Measurements from ENCODE around the gene KLLN. TPM values are rescaled to one million over a fixed set of nuclear protein-coding genes. Genes with fewer than 3 reads are reported as not detected.
A peak's percentile ranks its signal among the peaks of the same experiment; 100 is the strongest.

KLLN gene
- total and polyA plus RNA-seq, 2 of the 8 experiments (the other 6 are each of a cell fraction or from before 2014, with no cell fraction given): 0.24 to 0.73 TPM

GRCh38 chr10:87866412-87866974 lies 3.2 kb upstream of the KLLN start:
- no peak overlapping the region for H2AFZ ChIP-seq (ENCODE audit: low read length)
- peaks cover 23 to 74% of the 10 kb centered on the region in 2 experiments for H3K79me2 ChIP-seq (ENCODE audit: control insufficient read depth in 1 of 2, insufficient read depth in 2 of 2, low read length in 2 of 2)
- no peak overlapping the region for H3K27ac ChIP-seq (ENCODE audit: low read depth, low read length)
- no peaks in the 10 kb centered on the region for H3K27me3 ChIP-seq (replicated peaks in 1 of 4; ENCODE audit: control insufficient read depth in 3 of 4, extremely low read depth in 1 of 4, insufficient read depth in 3 of 4, low read length in 3 of 4)
- H2BK15ac ChIP-seq (ENCODE audit: low read length): no peak overlapping the region
- CTCF ChIA-PET (ENCODE audit: partially characterized antibody): interaction anchor here (0.6 kb wide), 1 partner anchor 764 kb away, joined by 3 read pairs; no protein-coding TSS in a partner anchor
- H4K8ac ChIP-seq (ENCODE audit: extremely low read depth, insufficient read depth, low read length): no peak overlapping the region
- no peaks in the 10 kb centered on the region for H3K79me1 ChIP-seq (ENCODE audit: low read depth, low read length)
- no peak overlapping the region for H4K91ac ChIP-seq (replicated peaks; ENCODE audit: insufficient read length, low read length)
- peaks cover 22% of the 10 kb centered on the region for H3K23me2 ChIP-seq (ENCODE audit: low read depth, low read length)
- no peak overlapping the region for H3K14ac ChIP-seq (ENCODE audit: insufficient read length)
- H4K20me1 ChIP-seq (replicated peaks in 1 of 2; ENCODE audit: control insufficient read depth in 1 of 2, insufficient read depth in 2 of 2, low read length in 2 of 2): peaks cover 11 to 17% of the 10 kb centered on the region in 2 experiments
- POLR2A ChIA-PET (ENCODE audit: partially characterized antibody): no interaction called here
- H4K5ac ChIP-seq (ENCODE audit: insufficient read length, low read depth, low read length): no peak overlapping the region
- H2AK5ac ChIP-seq (ENCODE audit: low read depth, low read length): no peak overlapping the region
- DNase-seq (ENCODE audit: low read depth in 1 of 2, low spot score in 2 of 2) (no peak), FAIRE-seq (no peak)
- peaks cover 0 to 6% (median 0%) of the 10 kb centered on the region in 4 experiments; a peak in 2 of 7 replicates for H3K4me1 ChIP-seq (replicated peaks in 1 of 4; ENCODE audit: control insufficient read depth in 3 of 4, insufficient read depth in 4 of 4, low read length in 3 of 4)
- 81% methylated on average over 3 of the region's 3 CpGs; no CpG with 5 or more reads in 1 of the 2 experiments for WGBS, 2 experiments (ENCODE audit: extremely low coverage in 1 of 2, insufficient coverage in 1 of 2, insufficient read length in 1 of 2, insufficient replicate concordance in 2 of 2, low coverage in 1 of 2, low lambda C conversion rate in 2 of 2, missing lambda C conversion rate in 1 of 2)
- no peak overlapping the region for H3K18ac ChIP-seq (ENCODE audit: extremely low read depth, low read length)
- H2BK20ac ChIP-seq (ENCODE audit: low read length): no peak overlapping the region
- no peak overlapping the region for H2BK120ac ChIP-seq (replicated peaks; ENCODE audit: low read depth, low read length)
- no peaks in the 10 kb centered on the region for H3K9me3 ChIP-seq (ENCODE audit: insufficient read depth in 2 of 2, low read depth in 1 of 2, low read length in 1 of 2)
- peak overlapping the region in 1 of 4 experiments; percentile 58; a peak in 1 of 7 replicates for H3K9ac ChIP-seq (replicated peaks in 1 of 4; ENCODE audit: extremely low read depth in 1 of 4, low read depth in 3 of 4, low read length in 3 of 4)
- H2BK5ac ChIP-seq (ENCODE audit: low read depth, low read length): no peak overlapping the region
- H3K4me3 ChIP-seq (ENCODE audit: extremely low read depth in 1 of 4, insufficient read depth in 2 of 4, low read depth in 3 of 4, low read length in 4 of 4): peak overlapping the region; percentile 23 to 94 (median 84); a peak in 7 of 8 replicates
- H3K36me3 ChIP-seq (ENCODE audit: control insufficient read depth in 2 of 4, insufficient read depth in 4 of 4, low read length in 3 of 4): no peaks in the 10 kb centered on the region; a peak in 1 of 8 replicates
- no peak overlapping the region for H3K23ac ChIP-seq (ENCODE audit: insufficient read length)
- no peak overlapping the region for H3K56ac ChIP-seq (replicated peaks; ENCODE audit: insufficient read length, low read depth, low read length)
- H2BK12ac ChIP-seq (ENCODE audit: low read depth, low read length): no peak overlapping the region
- peak overlapping the region; percentile 72 to 78; a peak in 3 of 4 replicates for H3K4me2 ChIP-seq (ENCODE audit: insufficient read depth in 1 of 2, low read depth in 2 of 2, low read length in 2 of 2)
- no peak overlapping the region for H3K4ac ChIP-seq (replicated peaks; ENCODE audit: insufficient read length, low read depth, low read length)
- TF ChIP-seq ZNF274 (IDR thresholded peaks at IDR 0.05; ENCODE audit: borderline replicate concordance, extremely low read depth, low read length) (no peak), POLR2A (IDR thresholded peaks at IDR 0.05; ENCODE audit: control extremely low read depth in 1 of 2, low read depth in 2 of 2, low read length in 2 of 2) (no peak), SIN3A (conservative IDR thresholded peaks at IDR 0.05 in 1 of 2, IDR thresholded peaks at IDR 0.05 in 1 of 2; ENCODE audit: low read depth in 1 of 2, low read length in 2 of 2) (no peak), CTCF (IDR thresholded peaks at IDR 0.05; ENCODE audit: control extremely low read depth in 1 of 3, insufficient read depth in 1 of 3, low read depth in 1 of 3, low read length in 3 of 3) (no peak), EP300 (IDR thresholded peaks at IDR 0.05; ENCODE audit: borderline replicate concordance in 1 of 2, low read depth in 2 of 2, low read length in 2 of 2) (no peak), TAF1 (IDR thresholded peaks at IDR 0.05; ENCODE audit: low read depth, low read length) (no peak), HDAC6 (IDR thresholded peaks at IDR 0.05; ENCODE audit: low read depth, low read length) (no peak), CHD2 (IDR thresholded peaks at IDR 0.05; ENCODE audit: low read length) (no peak), YY1 (IDR thresholded peaks at IDR 0.05; ENCODE audit: low read depth, low read length) (no peak), TBP (IDR thresholded peaks at IDR 0.05; ENCODE audit: low read depth, low read length) (no peak), KDM5A (IDR thresholded peaks at IDR 0.05; ENCODE audit: low read length) (no peak)
